ENCODE measurements around the gene ZMYM3. TPM values are rescaled to one million over a fixed set of nuclear protein-coding genes. Genes with fewer than 3 reads are reported as not detected.

The ZMYM3 gene
- total RNA-seq, 4 donors from 2014 or later = 5.7 to 10.9 (median 8.3) TPM

- DNase-seq = no peak
- intact Hi-C loops (cut with DNase I) = no loop called here
- no peak overlapping the region for H3K4me3 ChIP-seq
- 91 to 95% methylated on average over 4 of the region's 4 CpGs for WGBS, 2 donors
- H3K36me3 ChIP-seq = no peaks in the 10 kb centered on the region
- no peak overlapping the region for H3K27ac ChIP-seq
- peaks cover 0 to 23% (median 8%) of the 10 kb centered on the region in 3 donors for H3K4me1 ChIP-seq
- TF ChIP-seq POLR2A (IDR thresholded peaks at IDR 0.05) (no peak), CTCF (IDR thresholded peaks at IDR 0.05) (no peak)
- H3K9me3 ChIP-seq = no peaks in the 10 kb centered on the region
- no peaks in the 10 kb centered on the region for H3K27me3 ChIP-seq
Measured at GRCh38 chrX:71256856-71257255, 2.9 kb upstream of the ZMYM3 start.

GRCh38 chrX:71256051-71256450 lies 2.1 kb upstream of the ZMYM3 start:
- H3K9me3 ChIP-seq = no peaks in the 10 kb centered on the region
- TF ChIP-seq POLR2A (IDR thresholded peaks at IDR 0.05) (no peak), CTCF (IDR thresholded peaks at IDR 0.05) (no peak)
- WGBS, 2 donors = 57 to 58% methylated on average over 1 to 6 of the region's 6 CpGs
- DNase-seq = no peak
- H3K4me3 ChIP-seq = no peak overlapping the region
- peaks cover 0 to 29% (median 8%) of the 10 kb centered on the region in 3 donors for H3K4me1 ChIP-seq
- no peaks in the 10 kb centered on the region for H3K27me3 ChIP-seq
- no peaks in the 10 kb centered on the region for H3K36me3 ChIP-seq
- H3K27ac ChIP-seq = peak overlapping the region in 3 of 4 donors; percentile 30 to 90 (median 82)
- intact Hi-C loops (cut with DNase I) = no loop called here

- no peak for DNase-seq
- H3K4me1 ChIP-seq = peaks cover 0 to 29% (median 8%) of the 10 kb centered on the region in 3 donors
- H3K4me3 ChIP-seq = peak overlapping the region; percentile 58 to 73 (median 67)
- no peaks in the 10 kb centered on the region for H3K27me3 ChIP-seq
- WGBS, 2 donors = 0 to 40% methylated on average over 3 to 18 of the region's 35 CpGs
- intact Hi-C loops (cut with DNase I) = no loop called here
- peaks cover 0 to 24% (median 0%) of the 10 kb centered on the region in 3 donors for H3K36me3 ChIP-seq
- H3K9me3 ChIP-seq = no peaks in the 10 kb centered on the region
- H3K27ac ChIP-seq = peak overlapping the region; percentile 79 to 91 (median 86)
- peak in 3 of 6 experiments; percentile 25 to 38 (median 29) for TF ChIP-seq CTCF (IDR thresholded peaks at IDR 0.05)
- TF ChIP-seq POLR2A (IDR thresholded peaks at IDR 0.05) = no peak
Measured at GRCh38 chrX:71253253-71254091, 468 bp downstream of the ZMYM3 start.

GRCh38 chrX:71252221-71252620 lies 1.7 kb downstream of the ZMYM3 start:
- H3K4me3 ChIP-seq = no peak overlapping the region
- intact Hi-C loops (cut with DNase I) = no loop called here
- DNase-seq = no peak

More at GRCh38 chrX:71252221-71252620, 1.7 kb downstream of the ZMYM3 start:
- Histone ChIP-seq H3K27me3 (no peaks in the 10 kb centered on the region), H3K36me3 (peaks cover 0 to 36% (median 0%) of the 10 kb centered on the region in 3 donors), H3K27ac (no peak overlapping the region), H3K4me1 (peaks cover 0 to 29% (median 8%) of the 10 kb centered on the region in 3 donors), H3K9me3 (no peaks in the 10 kb centered on the region)
- WGBS, 2 donors = 70 to 79% methylated on average over 2 of the region's 2 CpGs
- TF ChIP-seq POLR2A (IDR thresholded peaks at IDR 0.05) = no peak
- TF ChIP-seq CTCF (IDR thresholded peaks at IDR 0.05) = no peak
